SK-N-MC (cell line): ENCODE data around the gene EML2.

Source experiments
- EZH2 ChIP-seq: fragments of 200-600 bp; sonication (generic); IDR thresholded peaks from one replicate; pipeline ENCODE4 v1.6.1; 2017; ENCODE audit warnings: antibody characterized with exemption
- POLR2AphosphoS5 ChIP-seq: IDR thresholded peaks from 2 replicates; pipeline ENCODE4 v1.6.1; 2012; ENCODE audit warnings: mild to moderate bottlenecking, low read depth, low read length, borderline replicate concordance

DNA sequence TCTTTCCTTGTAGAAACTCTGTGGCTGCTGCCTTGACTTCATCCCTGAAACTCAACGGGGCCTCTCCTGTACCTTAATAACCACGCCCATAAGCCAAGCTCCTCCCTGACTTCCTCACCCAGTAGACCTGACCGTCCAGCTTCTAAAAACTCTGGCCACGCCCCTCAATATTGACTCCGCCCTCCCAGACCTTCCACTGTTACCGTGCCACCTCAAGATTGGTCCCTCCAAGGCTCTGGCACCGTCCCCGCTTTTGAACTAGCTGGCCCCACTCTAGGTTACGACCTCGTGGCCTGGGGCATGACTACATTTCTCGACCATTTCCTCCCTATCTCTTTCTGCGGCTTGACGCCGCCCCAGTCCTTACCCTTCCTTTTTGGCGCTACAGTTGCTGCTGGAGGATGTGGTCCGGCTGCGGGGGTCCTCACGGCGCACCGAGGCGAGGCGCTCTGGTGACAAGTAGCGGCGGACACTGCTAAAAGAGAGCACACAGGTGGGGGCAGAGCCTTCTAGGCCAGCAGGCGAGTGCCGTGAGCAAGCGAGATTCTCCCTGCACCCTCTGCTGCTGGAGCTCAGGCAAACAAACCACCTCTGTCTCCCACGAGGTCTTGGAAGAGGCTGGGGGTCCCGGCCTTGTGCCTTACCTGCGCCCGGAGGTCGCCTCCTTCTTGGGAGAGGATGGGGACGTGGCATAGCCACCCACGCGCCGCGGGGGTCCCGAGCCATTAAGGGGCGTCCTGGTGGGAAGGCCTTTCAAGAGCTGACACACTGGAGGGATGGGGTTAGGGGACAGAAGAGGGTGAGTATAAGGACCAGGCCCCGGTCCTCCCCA, 2.3 kb upstream of the EML2 start:
- TF ChIP-seq EZH2, result no peak
- no peak for TF ChIP-seq POLR2AphosphoS5
